NCI-H2171 treated with DMSO at 0.1 percent for 48 hours (cell line): Measurements from ENCODE around the gene LZTR1.

Source experiments
- DNase-seq: peaks from one replicate; lab custom pipeline; 2025; lab: John Stamatoyannopoulos, UW

The LZTR1 gene

DNA sequence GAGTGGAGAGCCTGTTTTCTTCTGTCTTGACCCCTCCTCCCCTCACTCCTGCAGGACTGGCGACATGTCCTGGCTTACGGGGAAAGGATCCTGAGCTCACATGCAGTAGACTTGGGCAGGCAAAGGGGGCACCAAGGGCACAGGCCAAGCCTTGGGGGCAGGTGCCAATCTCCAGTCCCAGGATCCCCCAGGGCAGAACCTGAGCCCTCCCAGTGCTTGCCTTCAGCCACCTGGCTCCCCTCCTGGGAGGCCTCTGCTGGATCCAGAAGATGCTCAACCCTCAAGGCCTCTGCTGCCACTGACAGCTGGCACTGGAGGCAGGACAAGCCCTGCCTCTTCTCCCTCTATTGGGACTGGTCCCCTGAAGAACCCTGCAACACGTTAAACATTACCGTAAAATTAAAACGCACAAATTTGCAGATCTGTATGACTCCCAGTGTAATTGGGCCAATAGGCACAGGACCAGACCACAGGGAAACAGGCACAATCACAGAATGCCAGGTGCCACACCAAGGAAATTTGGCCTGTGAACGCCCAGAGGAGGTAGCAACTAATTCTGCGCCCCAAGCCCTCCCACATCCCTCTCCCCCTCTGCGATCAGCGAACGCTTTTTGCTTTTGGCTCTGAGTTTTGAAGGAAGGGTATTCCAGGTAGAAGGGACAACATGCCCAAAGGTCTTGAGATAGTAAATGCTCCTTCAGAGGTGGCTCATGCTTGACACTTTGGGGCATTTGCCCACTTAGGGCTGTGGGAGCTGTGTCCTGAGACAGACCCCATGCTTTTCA is 967 bp upstream of the LZTR1 start:
- peak; percentile 22 for DNase-seq

DNA sequence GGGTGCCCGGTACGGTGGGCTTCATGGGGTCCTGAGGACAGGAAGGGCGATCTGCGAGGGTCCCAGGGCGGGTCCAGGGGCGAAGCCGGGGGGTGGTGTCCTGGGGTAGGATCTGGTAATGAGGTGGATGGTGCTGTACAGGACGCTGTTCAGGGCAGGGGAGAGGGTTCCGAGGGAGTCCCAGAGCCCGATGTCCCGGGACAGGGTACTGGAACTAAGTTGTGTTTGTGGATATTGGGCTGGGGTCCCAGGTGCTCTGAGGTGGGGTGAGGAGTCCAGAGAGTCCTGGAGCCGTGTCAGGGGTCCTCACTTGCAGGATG is 426 bp downstream of the LZTR1 start:
- no peak for DNase-seq

DNA sequence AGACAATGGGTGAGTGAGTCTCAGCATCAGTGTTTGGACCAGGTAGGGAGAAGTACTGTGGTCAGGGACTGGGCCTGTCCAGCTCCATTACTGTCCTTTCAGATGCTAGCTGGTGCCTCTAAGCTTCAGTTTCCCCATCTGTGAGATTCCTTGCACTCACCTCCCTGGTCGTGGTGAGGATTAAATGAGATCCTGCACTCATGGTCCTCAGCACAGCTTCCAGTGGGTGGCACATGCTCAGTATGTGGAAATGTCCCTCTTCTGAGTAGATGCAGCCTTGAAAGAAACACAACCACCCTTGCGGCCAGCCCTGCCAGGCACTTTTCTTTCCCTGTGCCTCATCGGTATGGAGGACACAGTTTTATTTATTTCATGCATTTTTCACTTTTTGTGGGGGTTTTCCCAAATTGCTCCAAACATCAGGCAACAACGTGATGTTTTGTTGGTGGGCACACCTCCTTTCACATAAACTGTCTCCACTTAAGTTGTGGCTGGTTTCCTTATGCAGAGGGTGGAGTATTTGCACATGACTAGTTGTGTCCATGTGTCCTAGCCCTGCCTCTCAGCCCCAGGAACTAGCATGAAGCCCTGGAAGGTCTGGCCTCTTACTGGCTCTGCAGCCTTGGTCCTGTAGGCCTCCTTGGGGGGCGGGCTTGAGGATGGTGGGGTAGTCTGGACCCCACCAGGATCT is 1.1 kb downstream of the LZTR1 start:
- DNase-seq, result no peak

DNA sequence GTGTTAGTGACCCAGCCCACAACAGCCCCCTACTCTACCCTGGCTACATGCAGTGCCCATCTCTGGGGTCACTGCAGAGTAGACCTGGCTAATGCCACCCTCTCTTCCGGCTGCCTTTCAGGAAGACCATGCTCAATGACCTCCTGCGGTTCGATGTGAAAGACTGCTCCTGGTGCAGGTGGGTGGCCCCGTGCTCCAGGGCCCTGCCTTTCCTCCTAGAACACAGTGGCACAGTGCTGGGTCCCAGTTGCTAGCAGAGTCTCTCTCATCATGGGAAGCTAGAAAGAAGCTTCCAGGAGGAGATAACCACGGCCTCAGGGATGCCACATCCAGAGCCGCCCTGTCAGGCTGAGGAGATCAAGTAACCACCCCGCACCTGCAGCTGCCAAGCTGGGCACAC is 3.6 kb downstream of the LZTR1 start:
- no peak for DNase-seq

DNA sequence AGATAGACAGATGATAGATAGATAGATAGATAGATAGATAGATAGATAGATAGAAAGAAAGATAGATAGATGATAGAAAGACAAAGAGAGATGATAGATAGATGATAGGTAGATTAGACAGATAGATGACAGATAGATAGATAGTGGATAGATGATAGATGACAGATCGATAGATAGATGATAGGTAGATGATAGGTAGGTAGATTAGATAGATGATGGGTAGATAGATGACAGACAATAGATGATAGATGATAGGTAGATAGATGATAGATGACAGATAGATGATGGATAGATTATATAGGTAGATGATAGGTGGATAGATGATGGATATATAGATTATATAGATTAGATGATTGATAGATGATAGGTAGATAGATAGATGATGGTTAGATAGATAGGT is 4.3 kb downstream of the LZTR1 start:
- DNase-seq, result no peak

DNA sequence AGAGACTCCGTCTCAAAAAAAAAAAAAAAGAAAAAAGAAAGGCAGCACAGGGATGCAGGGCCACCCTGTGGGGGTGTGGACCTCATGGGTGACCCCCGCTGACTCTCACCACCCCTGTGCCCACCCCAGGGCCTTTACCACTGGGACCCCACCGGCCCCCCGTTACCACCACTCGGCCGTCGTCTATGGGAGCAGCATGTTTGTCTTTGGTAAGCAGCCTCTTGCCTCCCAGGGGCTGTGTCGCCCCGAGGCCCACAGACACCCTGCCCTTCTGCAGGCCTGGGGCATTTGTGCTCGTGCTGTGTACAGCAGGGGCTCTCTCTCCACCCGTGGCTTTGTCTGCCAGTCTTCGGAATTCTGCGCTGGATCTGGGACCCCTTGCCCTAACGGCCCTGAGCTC is 5.3 kb downstream of the LZTR1 start:
- DNase-seq, result no peak

DNA sequence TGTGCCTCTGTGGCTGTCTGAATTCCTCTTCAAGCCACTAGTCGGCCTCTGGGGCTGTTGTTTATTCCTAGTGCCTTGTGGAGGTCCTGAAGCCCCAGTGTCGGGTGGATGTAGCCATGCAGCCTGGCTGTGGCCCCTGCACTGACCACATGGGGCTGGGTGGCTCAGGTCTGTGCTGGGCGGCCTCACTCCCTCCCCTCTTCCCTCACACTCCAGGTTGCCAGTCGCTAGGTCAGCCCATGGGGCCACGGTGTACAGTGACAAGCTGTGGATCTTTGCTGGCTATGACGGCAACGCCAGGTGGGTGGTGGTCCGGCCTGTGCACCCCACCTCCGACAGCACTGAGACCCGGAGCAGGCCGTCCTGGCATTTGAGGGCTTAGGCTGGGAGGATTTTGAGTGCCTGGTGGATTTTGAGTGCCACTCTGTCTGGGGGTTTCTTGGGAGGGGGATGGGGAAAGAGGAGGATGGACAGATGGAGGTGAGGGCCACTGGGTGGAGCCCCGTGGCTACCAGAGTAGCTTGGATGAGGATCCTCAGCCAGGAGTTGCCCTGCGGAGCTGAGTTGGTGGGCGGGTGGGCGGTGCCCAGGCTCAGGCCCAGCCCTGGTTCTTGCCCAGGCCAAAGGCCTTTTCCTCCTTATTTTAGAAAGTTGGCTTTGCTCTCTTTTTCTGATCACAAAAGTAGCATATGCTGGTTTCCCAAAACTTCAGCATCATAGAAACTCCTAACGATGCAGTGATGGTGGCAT is 6.7 kb downstream of the LZTR1 start:
- DNase-seq, result no peak

DNA sequence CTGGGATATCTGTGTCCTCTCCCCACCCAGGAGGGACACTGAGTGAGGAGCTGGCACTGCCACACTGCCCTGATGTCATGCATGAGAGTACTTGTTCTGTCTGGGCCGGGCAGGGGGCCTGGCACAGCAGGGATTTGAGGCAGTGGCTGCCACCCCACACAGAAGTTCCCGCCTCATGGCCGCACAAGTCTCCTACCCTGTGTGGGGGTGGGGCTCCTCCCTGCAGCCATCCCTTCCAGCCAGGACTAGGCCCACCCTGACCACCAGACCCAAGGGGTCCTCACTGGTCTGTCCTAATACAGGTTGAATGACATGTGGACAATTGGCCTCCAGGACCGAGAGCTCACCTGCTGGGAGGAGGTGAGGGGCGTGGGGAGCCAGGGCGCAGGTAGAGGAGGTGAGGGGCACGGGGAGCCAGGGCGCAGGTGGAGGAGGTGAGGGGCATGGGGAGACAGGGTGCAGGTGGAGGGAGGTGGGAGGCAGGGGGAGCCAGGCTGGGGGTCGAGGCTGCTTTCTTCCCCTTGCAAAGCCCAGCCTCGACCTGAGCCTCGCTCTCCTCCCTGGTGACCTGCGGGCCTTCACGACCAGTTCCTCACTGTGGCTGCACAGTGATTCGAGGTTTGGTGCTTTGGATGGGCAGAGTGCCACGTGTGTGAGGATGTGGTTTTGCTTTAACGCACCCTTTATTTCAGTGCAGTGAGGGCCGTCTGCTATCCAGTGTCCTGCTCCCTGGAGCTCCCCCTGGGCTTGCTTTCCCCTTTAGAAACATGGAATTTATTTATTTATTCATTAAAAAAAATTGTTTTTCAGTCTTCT is 7.4 kb downstream of the LZTR1 start:
- no peak for DNase-seq

DNA sequence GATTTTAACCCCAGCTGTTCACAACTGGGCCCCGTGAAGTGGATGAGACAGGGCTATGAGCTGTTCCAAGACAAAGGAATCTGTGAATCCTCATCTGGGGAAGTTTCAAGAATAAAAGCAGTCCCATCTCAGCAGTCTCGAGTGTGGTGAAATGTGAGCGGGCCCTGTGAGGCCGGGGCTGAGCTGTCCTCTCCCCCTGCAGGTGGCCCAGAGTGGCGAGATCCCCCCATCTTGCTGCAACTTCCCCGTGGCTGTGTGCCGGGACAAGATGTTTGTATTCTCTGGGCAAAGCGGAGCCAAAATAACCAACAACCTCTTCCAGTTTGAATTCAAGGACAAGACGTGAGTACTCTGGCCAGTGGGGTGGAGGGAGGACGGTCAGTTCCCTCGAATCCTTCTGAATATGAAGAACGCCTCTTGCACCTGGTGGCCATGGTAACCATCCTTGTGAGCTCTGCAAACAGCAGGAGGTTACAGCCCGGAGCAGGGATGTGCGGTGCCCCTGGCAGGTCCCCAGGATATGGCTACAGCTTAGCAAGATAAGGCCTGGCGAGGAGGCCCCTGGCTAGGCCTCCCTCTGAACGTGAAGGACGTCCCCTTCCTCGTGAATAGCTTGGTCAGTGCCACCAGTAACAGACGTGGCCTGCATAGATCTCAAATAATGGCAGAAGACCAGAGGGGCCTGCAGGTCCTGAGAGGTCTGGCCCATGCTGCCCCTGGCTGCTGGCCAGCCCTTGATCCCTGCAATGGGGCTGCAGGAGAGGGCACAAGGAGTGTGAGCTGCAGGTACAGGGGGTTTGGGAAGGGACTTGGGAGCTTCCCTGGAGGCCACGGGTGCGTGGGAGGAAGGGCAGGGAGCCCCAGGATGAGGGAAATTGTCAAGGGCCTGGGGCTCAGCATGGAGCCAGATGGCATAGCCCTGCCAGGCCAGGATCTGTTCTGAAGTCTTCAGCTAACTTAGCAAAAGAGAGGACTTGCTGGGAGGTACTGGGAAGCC is 8.4 kb downstream of the LZTR1 start:
- DNase-seq, result no peak

DNA sequence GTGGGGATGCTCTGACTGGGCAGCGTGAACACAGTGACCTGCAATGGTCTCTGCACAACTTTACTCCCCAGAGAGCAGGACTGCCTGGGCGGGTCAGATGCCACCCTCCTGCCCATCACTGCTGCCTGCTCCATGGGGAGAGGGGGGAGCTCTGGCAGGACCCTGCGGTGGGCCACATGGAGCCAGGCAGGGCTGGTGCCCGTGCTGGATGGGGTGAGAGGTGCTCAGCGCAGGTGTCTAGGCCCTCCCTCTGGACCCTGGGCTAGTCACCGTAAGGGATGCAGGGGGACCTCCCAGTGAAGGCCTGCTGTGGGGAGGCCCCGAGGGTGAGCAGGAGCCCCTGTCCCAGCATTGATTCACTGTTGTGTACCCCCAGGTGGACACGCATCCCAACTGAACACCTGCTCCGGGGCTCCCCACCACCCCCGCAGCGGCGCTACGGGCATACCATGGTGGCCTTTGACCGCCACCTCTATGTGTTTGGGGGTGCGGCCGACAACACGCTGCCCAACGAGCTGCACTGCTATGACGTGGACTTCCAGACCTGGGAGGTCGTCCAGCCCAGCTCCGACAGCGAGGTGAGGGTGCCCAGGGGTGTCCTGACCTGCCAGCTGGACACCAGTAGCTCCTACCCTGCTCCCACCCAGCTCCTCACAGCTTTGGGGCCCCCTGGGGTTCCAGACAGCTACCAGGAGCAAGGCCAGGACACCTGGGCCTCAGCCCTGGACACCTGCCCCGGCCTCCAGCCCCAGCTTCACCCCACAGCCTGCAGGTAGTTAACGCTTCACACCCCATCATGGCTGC is 9.4 kb downstream of the LZTR1 start:
- DNase-seq, result no peak

DNA sequence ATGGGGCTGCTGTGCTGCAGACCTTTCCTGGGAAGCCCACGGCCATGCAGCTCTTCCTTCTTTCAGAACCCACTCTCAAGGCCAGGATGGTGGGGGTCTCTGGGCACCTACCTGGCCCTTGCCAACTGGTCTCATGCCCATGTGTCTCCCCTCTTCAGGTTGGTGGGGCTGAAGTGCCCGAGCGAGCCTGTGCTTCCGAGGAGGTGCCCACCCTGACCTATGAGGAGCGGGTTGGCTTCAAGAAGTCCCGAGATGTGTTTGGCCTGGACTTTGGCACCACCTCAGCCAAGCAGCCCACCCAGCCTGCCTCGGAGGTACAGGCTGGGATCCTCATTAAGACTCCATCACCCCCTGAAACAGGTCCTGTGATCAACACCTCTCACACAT is 10.0 kb downstream of the LZTR1 start:
- no peak for DNase-seq

DNA sequence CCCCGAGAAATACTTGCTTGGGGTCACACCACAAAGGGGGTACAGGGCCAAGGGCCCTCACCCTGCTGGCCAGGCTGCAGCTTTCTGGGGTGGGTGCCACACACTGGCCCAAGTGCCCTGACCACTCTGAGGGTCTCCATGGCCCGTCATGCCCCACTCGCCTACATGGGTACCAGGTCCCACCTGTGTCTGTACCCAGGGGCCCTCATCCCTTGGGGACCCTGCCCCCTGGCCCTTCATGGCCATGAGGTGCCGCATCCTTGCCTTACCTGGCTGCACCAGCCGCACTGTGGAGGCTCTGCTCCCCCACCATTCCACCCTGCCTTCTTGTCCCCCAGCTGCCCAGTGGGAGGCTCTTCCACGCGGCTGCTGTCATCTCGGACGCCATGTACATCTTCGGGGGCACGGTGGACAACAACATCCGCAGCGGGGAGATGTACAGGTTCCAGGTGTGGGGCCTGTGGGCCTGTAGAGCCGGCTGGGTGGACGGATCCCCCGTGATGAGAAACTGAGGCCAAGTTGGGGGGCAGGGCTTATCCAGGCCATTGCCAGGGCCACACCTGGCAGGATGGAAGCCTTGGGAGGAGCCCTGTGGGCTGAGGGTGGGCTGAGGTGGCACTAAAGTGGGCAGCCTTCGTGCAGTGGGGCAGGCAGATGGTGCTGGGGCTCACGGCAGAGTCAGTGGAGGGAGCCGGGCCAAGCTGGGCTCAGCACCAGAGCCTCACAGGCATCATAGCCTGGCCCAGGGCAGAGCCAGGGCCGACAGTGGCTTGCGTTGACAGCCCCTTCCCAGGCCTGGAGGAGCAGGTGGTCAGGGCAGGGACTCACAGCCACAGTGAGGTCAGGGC is 10.6 kb downstream of the LZTR1 start:
- DNase-seq, result no peak

DNA sequence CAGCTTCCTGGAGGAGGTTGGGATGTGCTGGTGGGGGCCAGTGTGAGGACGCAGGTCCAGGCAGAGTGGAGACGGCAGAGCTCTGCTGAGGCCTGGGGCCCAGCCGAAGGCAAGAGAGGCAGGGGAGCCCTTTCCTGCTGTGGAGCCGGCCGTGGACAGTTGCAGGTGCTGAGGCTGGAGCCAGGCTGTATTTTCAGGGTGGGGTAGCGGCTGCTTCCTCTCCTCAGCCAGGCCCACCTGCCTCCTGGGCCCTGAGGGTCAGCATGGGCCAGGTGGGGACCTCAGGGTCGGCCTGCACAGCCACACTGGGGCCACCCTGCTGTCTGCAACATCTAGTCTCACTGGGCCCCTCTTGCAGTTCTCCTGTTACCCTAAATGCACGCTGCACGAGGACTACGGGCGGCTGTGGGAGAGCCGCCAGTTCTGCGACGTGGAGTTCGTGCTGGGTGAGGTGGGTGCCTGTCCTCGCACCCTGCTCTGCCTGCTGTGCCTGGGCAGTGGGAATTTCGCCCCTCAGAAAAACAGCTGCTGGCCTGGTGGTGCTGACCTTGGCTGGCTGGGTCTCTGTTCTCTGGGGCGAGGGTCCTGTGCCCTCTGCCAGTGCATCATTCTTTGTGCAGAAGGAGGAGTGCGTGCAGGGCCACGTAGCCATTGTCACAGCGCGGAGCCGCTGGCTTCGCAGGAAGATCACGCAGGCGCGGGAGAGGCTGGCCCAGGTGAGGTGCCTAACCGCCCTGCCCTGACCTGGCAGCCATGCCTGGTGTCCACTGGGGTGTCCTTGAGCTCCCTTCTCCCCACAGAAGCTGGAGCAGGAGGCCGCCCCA is 11.4 kb downstream of the LZTR1 start:
- no peak for DNase-seq

DNA sequence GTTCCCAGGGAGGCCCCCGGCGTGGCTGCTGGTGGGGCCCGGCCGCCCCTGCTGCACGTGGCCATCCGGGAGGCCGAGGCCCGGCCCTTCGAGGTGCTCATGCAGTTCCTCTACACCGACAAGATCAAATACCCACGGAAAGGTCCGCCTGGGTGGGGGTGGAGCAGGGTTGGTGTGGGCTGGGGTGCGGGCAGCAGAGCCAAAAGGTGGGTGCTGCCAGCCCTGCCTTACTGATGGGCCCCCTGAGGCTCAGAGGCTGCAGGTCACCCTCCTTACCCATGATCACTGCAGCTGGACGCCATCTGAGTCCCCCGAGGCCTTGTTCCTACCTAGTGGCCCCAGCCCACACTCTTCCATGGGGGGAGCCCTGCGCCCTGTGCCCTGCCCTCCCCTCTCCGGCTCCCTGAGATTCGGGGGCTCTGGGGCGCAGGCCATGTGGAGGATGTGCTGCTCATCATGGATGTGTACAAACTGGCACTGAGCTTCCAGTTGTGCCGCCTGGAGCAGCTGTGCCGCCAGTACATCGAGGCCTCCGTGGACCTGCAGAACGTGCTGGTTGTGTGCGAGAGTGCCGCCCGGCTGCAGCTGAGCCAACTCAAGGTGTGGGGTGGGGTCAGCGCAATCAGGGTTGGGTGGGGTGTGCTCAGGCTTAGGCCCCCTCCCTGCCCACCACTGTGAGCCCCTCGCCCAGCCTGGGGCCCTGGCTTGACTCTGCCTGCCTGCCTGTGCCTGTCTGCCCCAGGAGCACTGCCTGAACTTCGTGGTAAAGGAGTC is 12.2 kb downstream of the LZTR1 start:
- DNase-seq, result no peak

DNA sequence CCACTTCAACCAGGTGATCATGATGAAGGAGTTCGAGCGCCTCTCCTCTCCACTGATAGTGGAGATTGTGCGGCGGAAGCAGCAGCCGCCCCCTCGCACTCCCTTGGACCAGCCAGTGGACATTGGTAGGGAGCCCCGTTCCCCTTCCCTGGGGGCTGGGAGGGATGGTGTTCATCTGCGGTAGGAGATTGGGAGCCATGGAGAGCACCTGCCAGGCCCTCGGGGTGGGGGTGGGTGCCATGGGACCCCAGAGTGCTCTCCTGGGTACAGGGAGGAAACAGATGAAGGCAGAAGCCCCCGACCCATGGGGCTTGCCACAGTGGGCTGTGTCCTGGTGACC is 12.8 kb downstream of the LZTR1 start:
- no peak for DNase-seq

DNA sequence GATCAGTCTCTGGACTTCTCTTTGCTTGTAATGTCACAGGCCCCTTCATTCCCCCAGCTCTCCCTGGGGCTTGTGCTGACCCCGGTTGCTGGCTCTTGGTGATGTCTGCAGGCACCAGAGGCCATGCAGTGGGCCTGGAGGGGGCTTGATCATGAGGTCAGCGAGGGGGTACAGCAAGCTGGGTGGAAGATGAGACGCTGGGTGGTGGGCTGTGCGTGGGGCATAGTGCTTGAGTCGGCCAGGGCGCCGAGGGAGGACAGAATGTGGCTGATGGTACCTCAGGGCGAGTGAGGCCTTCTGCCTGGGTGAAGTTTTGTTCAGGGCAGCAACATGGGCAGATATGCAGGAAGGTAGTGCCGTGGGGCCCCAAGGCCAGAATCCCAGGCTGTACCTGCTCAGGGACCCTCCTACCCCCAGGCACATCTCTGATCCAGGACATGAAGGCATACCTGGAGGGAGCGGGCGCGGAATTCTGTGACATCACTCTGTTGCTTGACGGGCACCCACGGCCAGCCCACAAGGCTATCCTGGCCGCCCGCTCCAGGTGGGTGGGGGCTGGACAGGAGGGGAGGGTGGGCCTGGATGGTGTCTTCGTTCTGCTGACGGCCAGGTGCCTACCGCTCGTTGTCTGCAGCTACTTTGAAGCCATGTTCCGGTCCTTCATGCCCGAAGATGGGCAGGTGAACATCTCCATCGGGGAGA is 13.4 kb downstream of the LZTR1 start:
- no peak for DNase-seq

DNA sequence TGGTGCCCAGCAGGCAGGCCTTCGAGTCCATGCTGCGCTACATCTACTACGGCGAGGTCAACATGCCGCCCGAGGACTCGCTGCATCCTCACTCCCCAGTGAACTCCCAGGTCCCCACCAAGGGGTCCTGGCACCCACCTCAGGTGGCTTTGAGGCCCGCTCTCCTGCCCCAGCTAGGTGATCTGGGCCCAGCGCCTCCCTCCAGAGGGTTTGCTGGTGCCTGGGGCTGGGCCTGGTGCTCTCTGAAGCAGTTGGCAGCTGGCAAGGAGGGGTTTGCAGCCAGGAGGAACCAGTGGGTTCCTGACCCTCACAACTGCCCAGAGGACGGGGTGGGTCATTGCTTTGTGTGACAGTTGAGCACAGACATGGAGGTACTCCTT is 13.9 kb downstream of the LZTR1 start:
- DNase-seq, result no peak
